HTERT RPE-1 (cell line): ENCODE data around the gene DOCK3.

Experiments
- in situ Hi-C: fragments of 300-500 bp; cut with MboI; formaldehyde crosslinking; loops from 4 replicates; pipeline ENCODE4 v1.14.3; 2020; ENCODE audit warnings: low sequenced_read_pairs

DOCK3 gene, protein sequence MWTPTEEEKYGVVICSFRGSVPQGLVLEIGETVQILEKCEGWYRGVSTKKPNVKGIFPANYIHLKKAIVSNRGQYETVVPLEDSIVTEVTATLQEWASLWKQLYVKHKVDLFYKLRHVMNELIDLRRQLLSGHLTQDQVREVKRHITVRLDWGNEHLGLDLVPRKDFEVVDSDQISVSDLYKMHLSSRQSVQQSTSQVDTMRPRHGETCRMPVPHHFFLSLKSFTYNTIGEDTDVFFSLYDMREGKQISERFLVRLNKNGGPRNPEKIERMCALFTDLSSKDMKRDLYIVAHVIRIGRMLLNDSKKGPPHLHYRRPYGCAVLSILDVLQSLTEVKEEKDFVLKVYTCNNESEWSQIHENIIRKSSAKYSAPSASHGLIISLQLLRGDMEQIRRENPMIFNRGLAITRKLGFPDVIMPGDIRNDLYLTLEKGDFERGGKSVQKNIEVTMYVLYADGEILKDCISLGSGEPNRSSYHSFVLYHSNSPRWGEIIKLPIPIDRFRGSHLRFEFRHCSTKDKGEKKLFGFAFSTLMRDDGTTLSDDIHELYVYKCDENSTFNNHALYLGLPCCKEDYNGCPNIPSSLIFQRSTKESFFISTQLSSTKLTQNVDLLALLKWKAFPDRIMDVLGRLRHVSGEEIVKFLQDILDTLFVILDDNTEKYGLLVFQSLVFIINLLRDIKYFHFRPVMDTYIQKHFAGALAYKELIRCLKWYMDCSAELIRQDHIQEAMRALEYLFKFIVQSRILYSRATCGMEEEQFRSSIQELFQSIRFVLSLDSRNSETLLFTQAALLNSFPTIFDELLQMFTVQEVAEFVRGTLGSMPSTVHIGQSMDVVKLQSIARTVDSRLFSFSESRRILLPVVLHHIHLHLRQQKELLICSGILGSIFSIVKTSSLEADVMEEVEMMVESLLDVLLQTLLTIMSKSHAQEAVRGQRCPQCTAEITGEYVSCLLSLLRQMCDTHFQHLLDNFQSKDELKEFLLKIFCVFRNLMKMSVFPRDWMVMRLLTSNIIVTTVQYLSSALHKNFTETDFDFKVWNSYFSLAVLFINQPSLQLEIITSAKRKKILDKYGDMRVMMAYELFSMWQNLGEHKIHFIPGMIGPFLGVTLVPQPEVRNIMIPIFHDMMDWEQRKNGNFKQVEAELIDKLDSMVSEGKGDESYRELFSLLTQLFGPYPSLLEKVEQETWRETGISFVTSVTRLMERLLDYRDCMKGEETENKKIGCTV (N-terminal part only)

GRCh38 chr3:50674349-50675178, at the start of gene DOCK3:
Gene DOCK3, plus strand, starts transcription at chr3:50674927. Its CDS starts 337 bp downstream, at chr3:50675264.
- in situ Hi-C loops: no loop called here

GRCh38 chr3:50625231-50626182, 49.2 kb upstream of the DOCK3 start:
- in situ Hi-C loops: no loop called here

DNA sequence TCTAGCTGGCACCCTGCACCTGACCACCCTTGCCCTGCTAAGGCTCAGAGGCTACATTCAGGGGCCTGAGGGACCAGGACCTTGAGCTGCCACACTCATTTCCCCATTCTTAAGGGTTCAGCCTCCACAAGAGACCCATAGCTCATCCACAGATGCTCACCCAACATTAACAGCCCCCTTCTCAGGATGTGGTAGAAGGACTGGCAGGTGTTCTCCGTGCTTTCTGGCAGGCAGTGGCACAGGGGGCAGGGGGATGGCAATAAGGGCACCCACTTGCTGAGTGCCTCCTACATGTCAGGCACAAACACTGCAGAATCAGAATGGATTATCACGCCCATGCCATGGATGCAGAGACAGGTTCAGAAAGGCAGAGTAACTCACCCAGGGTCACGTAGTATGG, 48.3 kb upstream of the DOCK3 start:
- in situ Hi-C loops: no loop called here

DNA sequence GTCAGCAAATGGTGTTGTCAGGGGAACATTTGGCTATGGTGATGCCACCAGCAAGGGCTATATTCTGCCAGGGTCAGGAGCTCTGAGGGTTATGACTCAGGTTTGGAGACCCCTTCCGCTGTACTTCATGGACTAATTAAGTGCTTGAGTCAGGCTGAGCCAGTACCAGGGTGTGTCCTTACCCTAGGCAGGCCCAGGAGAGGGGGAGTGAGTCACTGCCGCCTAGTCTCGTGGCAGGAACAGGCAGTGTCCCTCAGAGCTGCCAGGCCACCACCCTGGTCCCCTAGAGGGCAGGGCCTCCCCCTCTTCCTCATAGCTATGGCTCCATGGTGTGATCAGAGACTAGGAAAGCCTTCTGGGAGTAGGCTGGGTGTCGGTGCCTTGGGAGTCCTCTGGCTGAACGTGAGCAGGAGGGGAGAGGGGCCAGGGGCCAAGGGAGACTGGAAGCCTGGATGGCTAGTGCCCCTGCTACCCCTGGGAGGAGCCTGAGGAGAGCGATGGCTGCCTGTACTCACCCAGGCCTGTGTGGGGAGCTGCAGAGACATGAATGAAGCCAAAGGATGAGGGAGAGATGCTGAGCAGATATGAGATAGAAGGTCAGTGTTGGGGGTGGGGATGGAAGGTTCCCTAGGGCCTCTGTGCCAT, 47.2 kb upstream of the DOCK3 start:
- in situ Hi-C loops: no loop called here

GRCh38 chr3:50628601-50629000, 46.1 kb upstream of the DOCK3 start:
- in situ Hi-C loops: no loop called here

- in situ Hi-C loops: no loop called here
Observed at GRCh38 chr3:50630394-50630793, 44.3 kb upstream of the DOCK3 start.

GRCh38 chr3:50630877-50631276, 43.9 kb upstream of the DOCK3 start:
- in situ Hi-C loops: no loop called here

GRCh38 chr3:50632450-50632849, 42.3 kb upstream of the DOCK3 start:
- in situ Hi-C loops: no loop called here

DNA sequence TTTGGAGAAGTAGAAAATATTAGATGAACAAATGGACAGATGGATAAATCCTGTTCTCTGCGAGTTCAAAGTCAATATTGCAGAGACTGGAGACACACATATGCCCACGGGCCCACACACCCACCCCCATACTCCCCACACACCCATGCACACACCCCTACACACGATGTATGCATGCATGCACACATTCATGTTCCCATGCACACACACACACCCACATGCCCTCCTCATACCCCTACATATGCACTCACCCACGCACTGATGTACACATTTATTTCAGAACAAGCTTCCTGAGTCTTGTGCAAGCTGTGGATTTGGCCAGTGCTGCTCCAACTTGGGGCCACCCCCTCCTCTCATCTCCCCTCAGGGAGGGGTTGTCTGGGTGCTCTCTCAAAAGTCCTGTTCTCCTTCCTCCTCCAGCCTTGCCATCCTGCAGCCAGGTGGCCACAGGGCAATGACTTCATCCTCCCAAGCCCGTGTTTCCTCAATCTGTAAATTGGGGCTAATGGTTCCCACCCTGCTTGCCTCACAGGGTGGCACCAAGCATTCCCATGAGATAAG, 41.4 kb upstream of the DOCK3 start:
- in situ Hi-C loops: no loop called here

DNA sequence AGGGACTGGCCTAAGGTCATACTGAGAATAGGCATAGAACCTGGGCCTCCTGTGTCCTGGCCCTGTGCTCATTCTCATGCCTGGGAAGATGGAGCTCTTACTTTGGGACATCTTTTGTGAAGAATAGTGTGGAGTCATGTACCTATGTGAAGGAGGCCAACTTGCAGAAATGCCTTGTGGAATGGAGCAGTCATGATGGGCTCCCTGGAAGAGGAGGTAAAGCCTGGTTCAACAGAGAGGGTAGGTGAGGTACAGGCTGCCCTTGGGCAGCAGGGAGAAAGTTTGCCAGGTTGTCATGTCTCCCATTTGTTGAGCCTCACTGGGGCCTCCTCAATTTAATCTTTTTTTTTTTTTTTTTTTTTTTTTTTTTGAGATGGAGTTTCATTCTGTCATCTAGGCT, 39.7 kb upstream of the DOCK3 start:
- in situ Hi-C loops: no loop called here

GRCh38 chr3:50637011-50637410, 37.7 kb upstream of the DOCK3 start:
- in situ Hi-C loops: no loop called here

- in situ Hi-C loops: no loop called here
Observed at GRCh38 chr3:50637945-50638344, 36.8 kb upstream of the DOCK3 start.

GRCh38 chr3:50639055-50639494, 35.7 kb upstream of the DOCK3 start:
- in situ Hi-C loops: no loop called here

- in situ Hi-C loops: no loop called here
Observed at GRCh38 chr3:50642382-50642781, 32.3 kb upstream of the DOCK3 start.

DNA sequence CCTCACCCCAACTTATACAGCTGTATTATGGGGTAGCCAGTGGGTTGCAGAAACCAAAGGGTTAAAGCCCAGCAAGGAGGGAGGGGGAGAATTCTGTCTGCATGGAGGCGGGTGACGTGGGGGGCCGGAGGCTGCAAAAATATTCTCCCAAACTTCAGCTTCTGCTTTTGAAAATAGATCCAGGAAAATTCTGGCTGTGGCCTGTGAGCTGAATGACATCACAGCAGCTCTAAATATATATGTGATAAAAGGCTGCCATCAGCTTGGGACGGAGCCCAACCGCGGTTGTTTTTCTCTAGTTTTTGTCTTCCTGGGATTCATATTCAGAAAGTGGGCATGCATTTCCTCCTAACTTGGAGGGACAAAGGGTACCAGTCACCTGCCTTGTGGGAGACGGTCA, 30.2 kb upstream of the DOCK3 start:
- in situ Hi-C loops: no loop called here

DNA sequence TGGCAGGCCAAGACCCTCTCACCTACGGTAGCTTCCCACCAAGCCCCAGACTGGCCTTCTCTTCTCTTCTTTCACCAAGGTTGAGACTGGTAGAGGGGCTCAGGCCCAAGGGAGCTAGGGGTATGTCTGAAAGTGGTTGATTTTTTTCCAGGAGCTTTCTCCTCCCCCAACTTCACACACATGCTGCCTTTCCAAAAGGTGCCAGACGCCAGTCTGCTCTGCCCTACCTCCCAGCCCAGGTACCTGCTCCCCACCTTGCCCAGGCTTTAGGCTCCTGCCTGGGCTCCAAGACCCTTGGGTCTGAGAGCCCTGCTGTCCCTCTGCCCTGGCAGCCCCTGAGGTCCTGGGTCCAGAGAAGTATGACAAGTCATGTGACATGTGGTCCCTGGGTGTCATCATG, 29.3 kb upstream of the DOCK3 start:
- in situ Hi-C loops: no loop called here

GRCh38 chr3:50648313-50648712, 26.4 kb upstream of the DOCK3 start:
- in situ Hi-C loops: no loop called here

DNA sequence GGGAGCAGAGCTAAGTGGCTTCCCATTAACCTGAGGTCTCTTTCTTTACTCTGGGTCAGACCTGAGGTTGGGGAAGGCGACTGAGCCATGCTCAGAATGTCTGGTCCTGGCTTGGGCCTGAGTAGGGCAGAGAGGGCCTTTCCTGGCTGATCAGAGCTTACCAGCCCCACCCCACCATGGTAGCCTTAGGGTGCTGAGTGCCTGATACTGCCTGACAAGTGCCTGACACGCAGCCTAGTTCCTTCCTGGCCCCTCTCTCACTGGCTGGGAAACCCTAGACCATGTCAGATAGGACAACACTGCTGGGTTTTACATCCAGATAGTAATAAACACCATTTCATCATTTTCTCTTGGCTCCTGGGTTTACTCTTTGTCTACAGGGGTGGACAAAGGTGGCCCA, 25.8 kb upstream of the DOCK3 start:
- in situ Hi-C loops: no loop called here
